BLaER1 treated with 17β-estradiol and CSF1 and Interleukin-3, amounts not matched to agents 10 nM and 100 nM (cell line): ENCODE measurements around the gene MAP2K7.

ENCODE experiments used
- H3K27ac ChIP-seq, 11 experiments: shearing (Covaris generic); formaldehyde crosslinking; 2 replicates each; pipeline ENCODE4 v1.8.1; 2022
- H3K27me3 ChIP-seq, 11 experiments: shearing (Covaris generic); formaldehyde crosslinking; 2 replicates each; pipeline ENCODE4 v1.8.1; 2022
- H3K36me3 ChIP-seq, 11 experiments: shearing (Covaris generic); formaldehyde crosslinking; 2 replicates each; pipeline ENCODE4 v1.8.1; 2022
- H3K4me1 ChIP-seq, 10 experiments: shearing (Covaris generic); formaldehyde crosslinking; 2 replicates each; pipeline ENCODE4 v1.8.1; 2022
- H3K4me2 ChIP-seq, 11 experiments: shearing (Covaris generic); formaldehyde crosslinking; 2 replicates each; pipeline ENCODE4 v1.8.1; 2022
- H3K4me3 ChIP-seq, 10 experiments: shearing (Covaris generic); formaldehyde crosslinking; 2 replicates each; pipeline ENCODE4 v1.8.1; 2022
- H3K9ac ChIP-seq, 11 experiments: shearing (Covaris generic); formaldehyde crosslinking; 2 replicates each; pipeline ENCODE4 v1.8.1; 2022
- H3K9me3 ChIP-seq, 11 experiments: shearing (Covaris generic); formaldehyde crosslinking; replicated peaks in 1 of 11; 2 replicates each; pipeline ENCODE4 v1.8.1; 2022
- H4K20me1 ChIP-seq, 11 experiments: shearing (Covaris generic); formaldehyde crosslinking; 2 replicates each; pipeline ENCODE4 v1.8.1; 2022
- Cebpa-rat ChIP-seq, 11 experiments: shearing (Covaris generic); IDR thresholded peaks; 2 replicates each; pipeline ENCODE4 v1.8.1; 2022

MAP2K7 gene

GRCh38 chr19:7941895-7942596 is 38.4 kb downstream of the MAP2K7 start:
- Histone ChIP-seq H3K4me3 (peak overlapping the region; percentile 73 to 97 (median 92); a peak in 19 of 20 replicates), H3K27ac (peak overlapping the region in 4 of 11 experiments; percentile 92 to 97 (median 94); a peak in 5 of 22 replicates), H4K20me1 (peaks cover 0 to 69% (median 49%) of the 10 kb centered on the region in 11 experiments; a peak in 18 of 22 replicates), H3K27me3 (no peaks in the 10 kb centered on the region), H3K36me3 (peaks cover 37 to 54% (median 48%) of the 10 kb centered on the region in 11 experiments), H3K4me2 (peak overlapping the region; percentile 78 to 98 (median 89)), H3K9ac (peak overlapping the region; percentile 90 to 98 (median 96); a peak in 20 of 22 replicates), H3K9me3 (no peaks in the 10 kb centered on the region), H3K4me1 (peaks cover 23 to 42% (median 28%) of the 10 kb centered on the region in 10 experiments)
- TF ChIP-seq Cebpa-rat (IDR thresholded peaks at IDR 0.05) = no peak

DNA sequence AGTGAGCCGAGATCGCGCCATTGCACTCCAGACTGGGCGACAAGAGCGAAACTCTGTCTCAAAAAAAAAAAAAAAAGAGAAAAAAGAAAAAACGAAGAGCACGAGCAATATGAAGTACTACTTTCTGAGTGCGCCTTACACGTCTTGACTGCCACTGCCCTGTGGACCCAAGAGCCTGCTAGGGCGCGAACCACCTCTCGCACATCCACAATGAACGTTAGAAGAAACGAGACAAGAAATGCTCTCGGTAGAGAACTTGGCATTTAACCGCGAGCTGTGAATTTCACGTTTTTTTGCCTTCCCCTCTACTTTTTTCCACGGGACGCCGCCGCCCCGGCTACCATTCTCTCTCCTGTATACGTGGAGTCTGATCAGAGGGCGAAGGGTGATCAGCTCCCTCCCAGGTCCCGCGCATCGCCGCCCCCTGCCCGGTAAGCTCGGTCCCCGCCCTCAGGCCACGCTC is 39.3 kb downstream of the MAP2K7 start:
- Histone ChIP-seq H3K4me2 (peak overlapping the region; percentile 78 to 98 (median 89)), H3K4me1 (peaks cover 23 to 42% (median 28%) of the 10 kb centered on the region in 10 experiments), H3K9ac (peak overlapping the region; percentile 90 to 98 (median 96)), H3K4me3 (peak overlapping the region; percentile 73 to 97 (median 92)), H3K36me3 (peaks cover 27 to 46% (median 38%) of the 10 kb centered on the region in 11 experiments), H4K20me1 (peaks cover 0 to 67% (median 39%) of the 10 kb centered on the region in 11 experiments; a peak in 15 of 22 replicates), H3K9me3 (no peaks in the 10 kb centered on the region), H3K27ac (peak overlapping the region; percentile 83 to 97 (median 92)), H3K27me3 (no peaks in the 10 kb centered on the region)
- TF ChIP-seq Cebpa-rat (IDR thresholded peaks at IDR 0.05) = no peak

- peak within 1 kb of the TSS; percentile 90 to 98 (median 96) for H3K9ac ChIP-seq
- peak; percentile 46 to 99 (median 96); a peak in 21 of 22 replicates for TF ChIP-seq Cebpa-rat (IDR thresholded peaks at IDR 0.05)
- H3K27ac ChIP-seq = peak within 1 kb of the TSS; percentile 83 to 97 (median 92)
- H3K4me1 ChIP-seq = peaks cover 23 to 42% (median 28%) of the 10 kb centered on the region in 10 experiments
- peak within 1 kb of the TSS; percentile 73 to 97 (median 92) for H3K4me3 ChIP-seq
- H4K20me1 ChIP-seq = peaks cover 0 to 61% (median 33%) of the 10 kb centered on the region in 11 experiments; a peak in 15 of 22 replicates
- no peaks in the 10 kb centered on the region for H3K9me3 ChIP-seq
- H3K36me3 ChIP-seq = peaks cover 21 to 40% (median 32%) of the 10 kb centered on the region in 11 experiments
- peak within 1 kb of the TSS; percentile 78 to 98 (median 90) for H3K4me2 ChIP-seq
- H3K27me3 ChIP-seq = no peaks in the 10 kb centered on the region
Measured at GRCh38 chr19:7943444-7944176, 39.9 kb downstream of the MAP2K7 start, which contains the start of gene TIMM44. TSS of gene TIMM44 (minus strand) at chr19:7943666. CDS start at chr19:7943651, 15 bp downstream.

- Histone ChIP-seq H3K4me1 (peaks cover 23 to 42% (median 28%) of the 10 kb centered on the region in 10 experiments), H3K4me2 (peak overlapping the region; percentile 77 to 96 (median 84)), H3K36me3 (peaks cover 16 to 34% (median 25%) of the 10 kb centered on the region in 11 experiments), H3K27me3 (no peaks in the 10 kb centered on the region), H3K4me3 (peak overlapping the region; percentile 73 to 97 (median 92)), H3K9ac (peak overlapping the region; percentile 51 to 98 (median 95)), H3K27ac (peak overlapping the region in 10 of 11 experiments; percentile 53 to 92 (median 84); a peak in 21 of 22 replicates), H4K20me1 (peaks cover 0 to 54% (median 28%) of the 10 kb centered on the region in 11 experiments; a peak in 15 of 22 replicates), H3K9me3 (no peaks in the 10 kb centered on the region)
- TF ChIP-seq Cebpa-rat (IDR thresholded peaks at IDR 0.05) = no peak
Measured at GRCh38 chr19:7944177-7944761, 40.6 kb downstream of the MAP2K7 start.

- H3K36me3 ChIP-seq = peaks cover 0 to 4% (median 0%) of the 10 kb centered on the region in 11 experiments; a peak in 1 of 22 replicates
- H3K4me3 ChIP-seq = no peak overlapping the region
- no peak for TF ChIP-seq Cebpa-rat (IDR thresholded peaks at IDR 0.05)
- H3K27me3 ChIP-seq = no peaks in the 10 kb centered on the region
- H4K20me1 ChIP-seq = peaks cover 0 to 22% (median 8%) of the 10 kb centered on the region in 11 experiments; a peak in 11 of 22 replicates
- H3K4me2 ChIP-seq = no peak overlapping the region
- no peaks in the 10 kb centered on the region for H3K9me3 ChIP-seq
- H3K9ac ChIP-seq = no peak overlapping the region
- peaks cover 21 to 39% (median 28%) of the 10 kb centered on the region in 10 experiments for H3K4me1 ChIP-seq
- no peak overlapping the region for H3K27ac ChIP-seq
Measured at GRCh38 chr19:7947939-7948338, 44.3 kb downstream of the MAP2K7 start.

DNA sequence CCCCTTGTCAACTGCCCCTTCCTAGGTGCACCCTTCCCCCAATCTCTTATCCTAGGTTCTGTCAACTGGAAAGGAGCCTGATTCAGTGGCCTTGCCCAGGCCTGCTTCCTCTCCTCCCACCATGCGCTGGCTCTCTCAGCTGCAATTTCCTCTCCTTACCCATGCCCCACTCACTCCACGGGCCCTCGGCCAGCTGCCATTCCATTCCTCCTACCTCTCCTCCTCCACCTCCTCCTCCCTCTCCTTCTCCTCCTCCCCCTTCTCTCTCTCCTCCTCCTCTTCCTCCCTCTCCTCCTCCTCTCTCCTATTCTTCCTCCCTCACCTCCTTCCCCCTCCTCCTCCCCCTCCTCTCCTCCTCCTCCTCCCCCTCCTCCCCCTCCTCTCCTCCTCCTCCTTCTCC is 49.4 kb downstream of the MAP2K7 start:
- Histone ChIP-seq H3K9me3 (no peaks in the 10 kb centered on the region), H3K27ac (peak overlapping the region in 5 of 11 experiments; percentile 1 to 54 (median 29); a peak in 7 of 22 replicates), H3K36me3 (peaks cover 4 to 23% (median 8%) of the 10 kb centered on the region in 11 experiments; a peak in 21 of 22 replicates), H4K20me1 (peaks cover 0 to 8% (median under 1%) of the 10 kb centered on the region in 11 experiments; a peak in 6 of 22 replicates), H3K4me1 (peaks cover 20 to 39% (median 33%) of the 10 kb centered on the region in 10 experiments; a peak in 19 of 20 replicates), H3K4me2 (peak overlapping the region; percentile 22 to 80 (median 62); a peak in 19 of 22 replicates), H3K4me3 (no peak overlapping the region), H3K9ac (peak overlapping the region in 4 of 11 experiments; percentile 16 to 42 (median 25); a peak in 3 of 22 replicates), H3K27me3 (no peaks in the 10 kb centered on the region)
- TF ChIP-seq Cebpa-rat (IDR thresholded peaks at IDR 0.05) = no peak

- TF ChIP-seq Cebpa-rat (IDR thresholded peaks at IDR 0.05) = no peak
- Histone ChIP-seq H3K4me3 (no peak overlapping the region), H3K27ac (no peak overlapping the region), H3K9ac (no peak overlapping the region), H3K9me3 (no peaks in the 10 kb centered on the region), H3K27me3 (no peaks in the 10 kb centered on the region), H4K20me1 (peaks cover 0 to 12% (median 3%) of the 10 kb centered on the region in 11 experiments; a peak in 6 of 22 replicates), H3K4me1 (peaks cover 20 to 43% (median 34%) of the 10 kb centered on the region in 10 experiments; a peak in 19 of 20 replicates), H3K4me2 (peak overlapping the region in 4 of 11 experiments; percentile 23 to 58 (median 40); a peak in 5 of 22 replicates), H3K36me3 (peaks cover 9 to 28% (median 13%) of the 10 kb centered on the region in 11 experiments)
Measured at GRCh38 chr19:7953576-7953975, 49.9 kb downstream of the MAP2K7 start.

DNA sequence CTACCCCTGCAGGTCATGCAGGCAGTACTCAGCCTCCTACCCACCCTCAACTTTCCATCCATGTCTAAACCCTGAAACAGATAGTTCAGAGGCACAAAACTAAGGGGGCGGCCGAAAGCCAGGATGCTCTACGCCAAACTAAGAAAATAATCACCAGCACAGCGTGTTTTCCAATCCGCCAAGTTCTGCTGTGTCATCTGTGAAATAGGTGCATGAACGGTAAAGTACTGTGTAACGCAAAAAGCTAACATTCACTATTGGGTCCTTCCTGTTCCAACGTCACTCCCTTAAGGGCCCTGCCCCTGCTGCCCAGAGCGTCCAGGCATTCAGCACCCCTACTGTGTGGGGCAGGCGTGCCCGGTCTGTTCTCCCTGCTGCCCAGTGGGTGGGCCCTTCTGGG is 52.0 kb downstream of the MAP2K7 start:
- no peak for TF ChIP-seq Cebpa-rat (IDR thresholded peaks at IDR 0.05)

More for the DNA sequence above, 52.0 kb downstream of the MAP2K7 start:
- no peak overlapping the region for H3K4me3 ChIP-seq
- H3K9ac ChIP-seq = no peak overlapping the region
- H3K4me2 ChIP-seq = no peak overlapping the region
- no peaks in the 10 kb centered on the region for H3K9me3 ChIP-seq
- H3K27ac ChIP-seq = no peak overlapping the region; a peak in 1 of 22 replicates
- peaks cover 0 to 27% (median 9%) of the 10 kb centered on the region in 11 experiments; a peak in 11 of 22 replicates for H4K20me1 ChIP-seq
- peaks cover 23 to 43% (median 31%) of the 10 kb centered on the region in 11 experiments for H3K36me3 ChIP-seq
- H3K4me1 ChIP-seq = peaks cover 27 to 55% (median 41%) of the 10 kb centered on the region in 10 experiments
- no peaks in the 10 kb centered on the region for H3K27me3 ChIP-seq
